ENCODE measurements around the gene SCGB3A2. TPM values are rescaled to one million over a fixed set of nuclear protein-coding genes. Genes with fewer than 3 reads are reported as not detected.

SCGB3A2 gene
- polyA plus RNA-seq, 1 experiment = not detected

- H3K4me3 ChIP-seq (ENCODE audit: low read depth, low read length) = no peak overlapping the region
- CTCF ChIA-PET = interaction anchor here (0.5 to 1.4 kb wide), 2 partner anchors 25 to 270 kb away, joined by 3 read pairs; no protein-coding TSS in a partner anchor
Measured at GRCh38 chr5:147851578-147851977, 26.9 kb upstream of the SCGB3A2 start.

DNA sequence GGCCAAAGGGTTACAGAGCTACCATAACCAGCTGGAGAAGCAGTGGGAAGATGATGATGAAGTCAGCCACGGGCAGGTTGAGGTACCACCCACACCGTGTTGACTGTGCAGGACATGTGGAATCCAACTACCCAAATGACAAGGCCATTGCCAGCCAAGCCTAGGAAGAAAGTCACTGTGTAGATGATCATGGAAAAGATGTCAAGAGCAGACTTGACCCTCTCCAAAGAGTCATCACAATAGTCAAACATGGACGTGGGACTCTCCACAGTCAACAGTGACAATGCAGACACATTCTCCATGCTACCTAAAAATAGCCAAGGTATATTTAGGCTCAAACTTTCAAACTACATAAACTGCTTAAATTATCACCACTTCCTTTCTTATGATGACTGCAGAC is 26.1 kb upstream of the SCGB3A2 start:
- Histone ChIP-seq H3K4me3 (ENCODE audit: low read depth, low read length) (no peak overlapping the region), H3K36me3 (ENCODE audit: control insufficient read depth, insufficient read depth, low read length) (no peaks in the 10 kb centered on the region), H3K27me3 (ENCODE audit: control insufficient read depth, insufficient read depth, low read length) (no peaks in the 10 kb centered on the region)
- ChIA-PET CTCF (no interaction called here), POLR2A (no interaction called here)
- no peak for DNase-seq (ENCODE audit: low read depth)
- TF ChIP-seq, protein P1, sequence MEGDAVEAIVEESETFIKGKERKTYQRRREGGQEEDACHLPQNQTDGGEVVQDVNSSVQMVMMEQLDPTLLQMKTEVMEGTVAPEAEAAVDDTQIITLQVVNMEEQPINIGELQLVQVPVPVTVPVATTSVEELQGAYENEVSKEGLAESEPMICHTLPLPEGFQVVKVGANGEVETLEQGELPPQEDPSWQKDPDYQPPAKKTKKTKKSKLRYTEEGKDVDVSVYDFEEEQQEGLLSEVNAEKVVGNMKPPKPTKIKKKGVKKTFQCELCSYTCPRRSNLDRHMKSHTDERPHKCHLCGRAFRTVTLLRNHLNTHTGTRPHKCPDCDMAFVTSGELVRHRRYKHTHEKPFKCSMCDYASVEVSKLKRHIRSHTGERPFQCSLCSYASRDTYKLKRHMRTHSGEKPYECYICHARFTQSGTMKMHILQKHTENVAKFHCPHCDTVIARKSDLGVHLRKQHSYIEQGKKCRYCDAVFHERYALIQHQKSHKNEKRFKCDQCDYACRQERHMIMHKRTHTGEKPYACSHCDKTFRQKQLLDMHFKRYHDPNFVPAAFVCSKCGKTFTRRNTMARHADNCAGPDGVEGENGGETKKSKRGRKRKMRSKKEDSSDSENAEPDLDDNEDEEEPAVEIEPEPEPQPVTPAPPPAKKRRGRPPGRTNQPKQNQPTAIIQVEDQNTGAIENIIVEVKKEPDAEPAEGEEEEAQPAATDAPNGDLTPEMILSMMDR (IDR thresholded peaks at IDR 0.05; ENCODE audit: insufficient read depth, low read depth, low read length) = no peak

More at GRCh38 chr5:147851578-147851977, 26.9 kb upstream of the SCGB3A2 start:
- POLR2A ChIA-PET = no interaction called here
- TF ChIP-seq, protein P1 (IDR thresholded peaks at IDR 0.05; ENCODE audit: insufficient read depth, low read depth, low read length) = no peak
- DNase-seq (ENCODE audit: low read depth) = no peak
- no peaks in the 10 kb centered on the region for H3K36me3 ChIP-seq (ENCODE audit: control insufficient read depth, insufficient read depth, low read length)
- no peaks in the 10 kb centered on the region for H3K27me3 ChIP-seq (ENCODE audit: control insufficient read depth, insufficient read depth, low read length)

DNA sequence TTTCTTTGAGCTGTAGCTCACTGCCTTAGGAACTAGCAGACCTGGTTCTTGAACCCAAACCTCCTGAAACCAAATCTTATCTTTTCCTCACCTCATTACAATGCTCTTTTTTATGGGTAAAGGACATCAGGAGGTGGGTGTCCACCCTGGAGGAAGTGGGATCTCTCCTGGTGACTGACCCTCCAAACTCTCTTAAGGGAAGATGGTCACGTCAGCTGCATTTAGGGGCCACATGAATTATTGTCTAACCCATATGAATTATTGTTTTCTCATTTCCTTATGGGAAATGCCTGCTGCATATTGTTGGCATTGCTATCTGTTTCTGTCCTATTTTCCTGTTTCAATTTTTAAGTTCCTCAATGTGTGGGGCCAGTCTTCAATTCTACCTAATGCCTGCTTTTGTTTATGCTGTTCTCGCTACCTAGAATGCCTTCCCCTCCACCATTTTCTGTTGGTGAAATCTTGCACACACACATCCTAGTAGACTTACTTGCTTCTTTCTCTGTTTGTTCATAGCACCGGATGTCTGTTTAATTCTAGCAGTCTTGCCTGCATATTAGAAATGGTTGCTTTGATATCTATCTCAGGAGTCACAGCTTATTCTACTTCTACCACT is 25.0 kb upstream of the SCGB3A2 start:
- no peaks in the 10 kb centered on the region for H3K36me3 ChIP-seq (ENCODE audit: control insufficient read depth, insufficient read depth, low read length)
- no peak for DNase-seq (ENCODE audit: low read depth)
- ChIA-PET CTCF (no interaction called here), POLR2A (no interaction called here)
- H3K4me3 ChIP-seq (ENCODE audit: low read depth, low read length) = no peak overlapping the region
- H3K27me3 ChIP-seq (ENCODE audit: control insufficient read depth, insufficient read depth, low read length) = no peaks in the 10 kb centered on the region
- TF ChIP-seq, protein P1 (IDR thresholded peaks at IDR 0.05; ENCODE audit: insufficient read depth, low read depth, low read length) = no peak

- Histone ChIP-seq H3K27me3 (ENCODE audit: control insufficient read depth, insufficient read depth, low read length) (no peaks in the 10 kb centered on the region), H3K4me3 (ENCODE audit: low read depth, low read length) (no peak overlapping the region), H3K36me3 (ENCODE audit: control insufficient read depth, insufficient read depth, low read length) (no peaks in the 10 kb centered on the region)
- DNase-seq (ENCODE audit: low read depth) = no peak
- POLR2A ChIA-PET = no interaction called here
- TF ChIP-seq, protein P1 (IDR thresholded peaks at IDR 0.05; ENCODE audit: insufficient read depth, low read depth, low read length) = no peak
- CTCF ChIA-PET = interaction anchor here (1.2 kb wide), 2 partner anchors 32 to 81 kb away, joined by 3 to 4 read pairs; no protein-coding TSS in a partner anchor
Measured at GRCh38 chr5:147854331-147854730, 24.2 kb upstream of the SCGB3A2 start.

DNA sequence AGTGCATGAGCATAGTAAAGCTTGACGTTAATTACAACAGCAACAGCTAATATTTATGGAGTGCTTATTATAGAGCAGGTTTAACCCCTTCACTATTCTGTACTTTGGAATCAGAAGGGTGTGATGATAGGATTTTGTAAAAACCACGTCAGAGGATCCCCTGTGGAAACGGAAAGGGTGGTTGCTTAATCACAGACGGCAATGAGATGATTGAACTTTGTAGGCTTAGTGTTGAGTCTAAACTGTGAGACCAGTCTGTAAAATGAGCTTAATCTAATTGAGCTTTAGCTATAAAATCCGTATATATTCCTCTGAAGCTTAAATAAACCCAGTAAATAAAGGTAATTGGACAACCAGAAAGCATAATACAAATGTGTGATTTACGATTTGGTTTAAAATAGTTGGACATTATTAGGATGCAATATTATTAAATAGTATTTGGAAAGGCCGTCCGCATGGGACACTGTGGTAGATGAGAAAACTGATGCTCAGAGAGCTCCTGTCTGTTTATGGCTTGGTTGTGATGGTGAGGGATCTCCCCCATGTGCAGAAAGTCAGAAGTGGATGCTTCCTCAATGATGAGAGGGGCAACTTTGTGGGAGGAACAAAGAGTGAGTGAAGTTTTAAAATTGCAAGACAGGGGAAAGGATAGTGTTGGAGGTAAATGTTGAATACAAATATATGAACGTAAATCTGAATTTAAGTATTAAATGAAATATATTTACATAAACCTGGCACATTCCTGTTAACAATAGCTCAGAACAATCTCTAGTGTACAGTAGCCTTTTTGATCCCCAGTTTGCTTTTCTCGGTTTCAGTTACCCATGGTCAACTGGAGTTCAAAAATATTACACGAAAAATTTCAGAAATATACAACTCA is 23.4 kb upstream of the SCGB3A2 start:
- no peak for DNase-seq (ENCODE audit: low read depth)
- POLR2A ChIA-PET = no interaction called here
- no peaks in the 10 kb centered on the region for H3K36me3 ChIP-seq (ENCODE audit: control insufficient read depth, insufficient read depth, low read length)
- H3K27me3 ChIP-seq (ENCODE audit: control insufficient read depth, insufficient read depth, low read length) = no peaks in the 10 kb centered on the region
- H3K4me3 ChIP-seq (ENCODE audit: low read depth, low read length) = no peak overlapping the region
- TF ChIP-seq, protein P1 (IDR thresholded peaks at IDR 0.05; ENCODE audit: insufficient read depth, low read depth, low read length) = no peak
- CTCF ChIA-PET = interaction anchor here (1.2 kb wide), 2 partner anchors 32 to 80 kb away, joined by 3 to 4 read pairs; no protein-coding TSS in a partner anchor
